Heart right ventricle (tissue), 16 donors: ENCODE data around the gene GNAI1. TPM values are rescaled to one million over a fixed set of nuclear protein-coding genes. Genes with fewer than 3 reads are reported as not detected.
A peak's percentile ranks its signal among the peaks of the same experiment; 100 is the strongest.

Experiments used
- ATAC-seq, 8 donors: fragments of 200-7000 bp; cut with Tn5 transposase; one replicate each; pipeline ENCODE4 v1.9.1; 2020; ENCODE audit warnings: mild to moderate bottlenecking in 8 of 8, moderate library complexity in 8 of 8, moderate number of reproducible peaks in 1 of 8
- DNase-seq, 2 donors: peaks; one replicate each; pipeline ENCODE4 v3.0.0-alpha.2; 2020
- H3K27ac ChIP-seq, 10 donors: fragments of 200-600 bp; sonication (generic) in 2 of 10; one replicate each; pipeline versions ENCODE4 v1.5.0 to v1.8.0; 2020 to 2022; ENCODE audit warnings: mild to moderate bottlenecking in 3 of 10
- H3K27me3 ChIP-seq, 7 donors: fragments of 200-600 bp; one replicate each; pipeline ENCODE4 v1.8.0; 2021 to 2022; ENCODE audit warnings: mild to moderate bottlenecking in 2 of 7
- H3K36me3 ChIP-seq, 9 donors: fragments of 200-600 bp; sonication (generic) in 1 of 9; one replicate each; pipeline versions ENCODE4 v1.5.0 to v1.8.0; 2020 to 2022; ENCODE audit warnings: mild to moderate bottlenecking in 2 of 9
- H3K4me1 ChIP-seq, 9 donors: fragments of 200-600 bp; sonication (generic) in 1 of 9; one replicate each; pipeline versions ENCODE4 v1.5.0 to v1.8.0; 2020 to 2022; ENCODE audit warnings: mild to moderate bottlenecking in 4 of 9
- H3K4me3 ChIP-seq, 10 donors: fragments of 200-600 bp; sonication (generic) in 2 of 10; one replicate each; pipeline versions ENCODE4 v1.5.0 to v1.8.0; 2020 to 2022; ENCODE audit warnings: mild to moderate bottlenecking in 7 of 10, moderate library complexity in 2 of 10
- H3K9me3 ChIP-seq, 11 donors: fragments of 200-600 bp in 10 of 11; sonication (generic) in 2 of 11; one replicate each; pipeline versions ENCODE4 v1.5.0 to v1.8.0; 2013 to 2022; ENCODE audit warnings: mild to moderate bottlenecking in 2 of 11, control low read depth in 1 of 11, moderate library complexity in 1 of 11
- CTCF ChIP-seq, 9 donors: fragments of 200-600 bp; sonication (generic) in 2 of 9; IDR thresholded peaks; one replicate each; pipeline versions ENCODE4 v1.5.0 to v1.8.0; 2021 to 2022; ENCODE audit warnings: antibody characterized with exemption in 9 of 9, mild to moderate bottlenecking in 5 of 9, moderate library complexity in 1 of 9
- WGBS, 2 donors: extraction: QIAGEN DNeasy Blood & Tissue Kit; methylation state at CpG; one replicate each; pipeline ENCODE4 v1.1.7; 2013; ENCODE audit warnings: inconsistent platforms in 1 of 2; 5-methylcytosine and 5-hydroxymethylcytosine counted together
- intact Hi-C, 10 donors: fragments of 100-400 bp; cut with DNase I; formaldehyde crosslinking; loops; one replicate each; pipeline versions ENCODE4 v1.11.1 to v1.14.2; 2022
- polyA plus RNA-seq, 2 donors: library from polyadenylated mRNA; stranded (reverse); fragments of 200-250 nt; gene quantifications; one replicate each; pipeline ENCODE4 v1.2.3, GENCODE V29; 2013
- total RNA-seq, 10 donors: library from RNA; stranded (reverse); fragmentation: NEBNext Ultra II Directional in 3 of 10; extraction: Animal tissue kit (Norgen Biotek cat#: 25700) in 3 of 10; gene quantifications; one replicate each; pipeline versions ENCODE4 v1.2.1 to v1.2.4, GENCODE V29; 2021 to 2023
- donor health status: Arrhythmogenic right ventricular cardiomyopathy.
- donor health status: ischemic (EF 13 %, LVEDD 7.1; RV severe dilation, severe dysfunction).
- donor health status: healthy with polysubstance abuse.
- donor health status: DM: no; HTN: yes; CAD: no.
- donor health status: DM: no; HTN: no; CAD: no.
- donor health status: ischemic (EF 25% LVEDD 6.9; RV normal size, moderate dysfunction).
- donor health status: ischemic (EF 25% LVEDD 5.7; RV mildly dilated, moderate dysfunction).
- donor health status: healthy.
- donor health status: DM: yes; HTN: yes; CAD: no.
- donor health status: Ischemic cardiomyopathy.
- donor health status: ischemic (EF 35%, LVEDD 5.7; RV mildly dilated, moderate dysfunction).
- donor health status: nonischemic (EF 11% LVEDD 7.7; RV severe dilation, severe dysfunction).
- donor health status: DM: yes; HTN: yes; CAD: no.
- donor health status: PGD.
- donor health status: ischemic (EF 29% LVEDD 5.4; RV normal size, mild dysfunction).
- donor health status: nonischemic (EF 23%, LVEDD 6.1; RV moderate dilation, normal function).

Gene GNAI1
- total and polyA plus RNA-seq, 12 donors: 5.5 to 19.9 (median 12.5) TPM

DNA sequence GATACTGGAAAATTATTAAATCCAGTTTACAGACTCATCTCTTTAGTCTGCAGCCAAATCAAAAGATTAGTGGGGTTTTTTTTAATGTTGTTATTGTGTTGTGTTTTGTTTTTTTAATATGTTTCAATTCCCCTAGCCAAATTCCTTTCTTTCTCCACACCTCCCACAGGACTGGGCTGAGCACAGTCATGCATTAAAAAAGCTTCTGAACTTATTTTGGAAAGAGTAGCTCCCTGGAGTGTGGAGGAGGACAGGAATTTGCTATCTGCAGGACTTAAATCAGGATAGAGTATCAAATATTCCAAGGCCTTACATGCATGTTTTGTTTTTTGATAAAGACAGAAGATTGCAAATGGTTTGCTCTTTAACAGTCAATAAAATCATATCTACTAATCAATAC lies 90.7 kb downstream of the GNAI1 start:
- Histone ChIP-seq H3K27me3 (no peaks in the 10 kb centered on the region), H3K9me3 (no peaks in the 10 kb centered on the region), H3K27ac (no peak overlapping the region), H3K36me3 (peaks cover 0 to 5% (median 0%) of the 10 kb centered on the region in 9 donors), H3K4me1 (peaks cover 0 to 19% (median 0%) of the 10 kb centered on the region in 9 donors), H3K4me3 (no peak overlapping the region)
- ATAC-seq: peak in 2 of 8 donors; percentile 34 to 53
- no peak for TF ChIP-seq CTCF (IDR thresholded peaks at IDR 0.05)
- intact Hi-C loops: loop anchor here in 1 of 10 donors (10.0 kb wide), 1 partner anchor 49 kb away; no protein-coding TSS in a partner anchor
- DNase-seq: no peak

DNA sequence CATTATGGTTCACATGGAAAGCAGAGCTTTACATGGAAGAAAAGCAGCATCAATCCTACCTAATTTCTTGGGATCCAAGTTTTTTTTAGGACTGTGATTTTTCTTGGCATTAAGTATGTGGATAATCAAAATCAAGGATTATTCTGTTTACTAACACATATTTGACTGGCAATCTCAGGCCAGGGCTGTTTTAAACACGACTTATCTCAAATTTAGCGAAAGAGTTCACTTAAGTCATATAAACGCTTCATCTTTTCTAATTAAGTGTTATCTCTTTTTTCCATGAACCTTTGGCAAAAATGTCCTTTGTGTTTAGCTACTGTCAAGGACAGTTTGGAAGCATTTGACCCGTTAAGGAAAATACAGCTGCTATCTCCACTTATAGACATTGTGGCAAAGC lies 92.0 kb downstream of the GNAI1 start:
- H3K36me3 ChIP-seq: no peaks in the 10 kb centered on the region
- H3K9me3 ChIP-seq: no peaks in the 10 kb centered on the region
- no peak for TF ChIP-seq CTCF (IDR thresholded peaks at IDR 0.05)
- intact Hi-C loops: loop anchor here in 1 of 10 donors (10.0 kb wide), 1 partner anchor 48 kb away; no protein-coding TSS in a partner anchor
- H3K27me3 ChIP-seq: no peaks in the 10 kb centered on the region
- no peak for DNase-seq
- peaks cover 0 to 19% (median 0%) of the 10 kb centered on the region in 9 donors for H3K4me1 ChIP-seq
- H3K27ac ChIP-seq: no peak overlapping the region
- no peak overlapping the region for H3K4me3 ChIP-seq
- ATAC-seq: no peak
- WGBS, 2 donors: 54 to 59% methylated on average over 4 of the region's 4 CpGs

DNA sequence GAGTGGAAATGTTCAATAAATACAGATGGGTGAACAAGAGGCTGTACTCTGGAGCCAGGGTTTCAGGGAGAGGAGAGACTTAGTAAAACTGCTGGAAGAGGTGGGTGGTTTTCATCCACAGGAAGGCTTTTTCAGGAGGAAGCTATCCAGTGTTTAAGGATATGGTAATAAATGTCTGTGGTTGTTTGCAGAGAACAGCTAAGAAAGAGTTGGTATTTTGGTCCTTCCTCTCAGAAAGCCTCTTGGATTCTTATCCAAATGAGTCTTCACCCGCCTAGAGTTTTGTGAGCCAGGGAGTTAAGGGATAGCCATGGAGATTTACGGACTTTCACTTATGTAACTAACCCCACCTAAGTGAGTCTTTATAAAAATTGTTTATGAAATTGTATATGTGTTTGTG lies 95.7 kb downstream of the GNAI1 start:
- Histone ChIP-seq H3K9me3 (no peaks in the 10 kb centered on the region), H3K4me3 (no peak overlapping the region), H3K27me3 (no peaks in the 10 kb centered on the region), H3K36me3 (no peaks in the 10 kb centered on the region), H3K4me1 (peaks cover 0 to 12% (median 0%) of the 10 kb centered on the region in 9 donors), H3K27ac (no peak overlapping the region)
- TF ChIP-seq CTCF (IDR thresholded peaks at IDR 0.05): no peak
- intact Hi-C loops: no loop called here
- ATAC-seq (no peak), DNase-seq (no peak)
- WGBS, 2 donors: 70 to 80% methylated on average over 2 of the region's 2 CpGs

GRCh38 chr7:80231707-80232106 lies 97.1 kb downstream of the GNAI1 start:
- DNase-seq (no peak), ATAC-seq (no peak)
- 91 to 95% methylated on average over 2 of the region's 2 CpGs for WGBS, 2 donors
- intact Hi-C loops: no loop called here
- no peaks in the 10 kb centered on the region for H3K36me3 ChIP-seq
- H3K27ac ChIP-seq: no peak overlapping the region
- H3K4me3 ChIP-seq: no peak overlapping the region
- H3K4me1 ChIP-seq: peaks cover 0 to 8% (median 0%) of the 10 kb centered on the region in 9 donors
- H3K27me3 ChIP-seq: no peaks in the 10 kb centered on the region
- TF ChIP-seq CTCF (IDR thresholded peaks at IDR 0.05): no peak
- H3K9me3 ChIP-seq: no peaks in the 10 kb centered on the region
